H9 (cell line): Measurements from ENCODE around the gene NENF. TPM values are rescaled to one million over a fixed set of nuclear protein-coding genes. Genes with fewer than 3 reads are reported as not detected.

Experiments
- DNase-seq: peaks from one replicate; pipeline ENCODE4 v3.0.0-alpha.2; 2017
- H2AFZ ChIP-seq: one replicate; pipeline ENCODE4 v1.6.1; 2013; ENCODE audit warnings: mild to moderate bottlenecking, low read length, control low read depth, moderate library complexity
- H2AK5ac ChIP-seq: 2 replicates; pipeline ENCODE4 v1.6.1; 2013; ENCODE audit warnings: low read length, control low read depth, mixed read lengths; ENCODE audit not compliant: insufficient read length
- H2BK120ac ChIP-seq: one replicate; pipeline ENCODE4 v1.6.1; 2013; ENCODE audit warnings: low read depth, mild to moderate bottlenecking, low read length, control low read depth, inconsistent platforms; ENCODE audit not compliant: poor library complexity, severe bottlenecking
- H2BK12ac ChIP-seq: 2 replicates; pipeline ENCODE4 v1.6.1; 2013; ENCODE audit warnings: low read length, control low read depth, mixed read lengths, low read depth; ENCODE audit not compliant: insufficient read length
- H2BK15ac ChIP-seq: 2 replicates; pipeline ENCODE4 v1.6.1; 2013; ENCODE audit warnings: low read depth, low read length, control low read depth
- H2BK20ac ChIP-seq: one replicate; pipeline ENCODE4 v1.6.1; 2013; ENCODE audit warnings: low read depth, mild to moderate bottlenecking, low read length, control low read depth, inconsistent platforms; ENCODE audit not compliant: poor library complexity, severe bottlenecking
- H2BK5ac ChIP-seq: 2 replicates; pipeline ENCODE4 v1.6.1; 2013; ENCODE audit warnings: low read length, control low read depth, mixed read lengths; ENCODE audit not compliant: insufficient read length
- H3K14ac ChIP-seq: 2 replicates; pipeline ENCODE4 v1.6.1; 2013; ENCODE audit warnings: low read length, control low read depth; ENCODE audit not compliant: insufficient read depth
- H3K18ac ChIP-seq: 2 replicates; pipeline ENCODE4 v1.6.1; 2013; ENCODE audit warnings: low read depth, mild to moderate bottlenecking, mixed read lengths, low read length, control low read depth; ENCODE audit not compliant: insufficient read length
- H3K23ac ChIP-seq: 2 replicates; pipeline ENCODE4 v1.6.1; 2013; ENCODE audit warnings: low read length, control low read depth, mixed read lengths, low read depth; ENCODE audit not compliant: insufficient read length
- H3K23me2 ChIP-seq: 2 replicates; pipeline ENCODE4 v1.6.1; 2013; ENCODE audit warnings: low read depth, mild to moderate bottlenecking, mixed read lengths, low read length, control low read depth; ENCODE audit not compliant: insufficient read length, poor library complexity, severe bottlenecking
- H3K27ac ChIP-seq: 2 replicates; pipeline ENCODE4 v1.5.1; 2013; ENCODE audit warnings: low read length, control low read depth, mixed read lengths, low read depth; ENCODE audit not compliant: insufficient read length
- H3K27me3 ChIP-seq: 2 replicates; pipeline ENCODE4 v1.6.1; 2013; ENCODE audit warnings: low read length, control low read depth, inconsistent platforms; ENCODE audit not compliant: insufficient read depth
- H3K4ac ChIP-seq: 2 replicates; pipeline ENCODE4 v1.6.1; 2013; ENCODE audit warnings: low read depth, mild to moderate bottlenecking, control low read depth, inconsistent platforms, low read length, moderate library complexity
- H3K4me1 ChIP-seq: 2 replicates; pipeline ENCODE4 v1.6.1; 2013; ENCODE audit warnings: low read length, control low read depth, inconsistent platforms; ENCODE audit not compliant: insufficient read depth
- H3K4me2 ChIP-seq: 2 replicates; pipeline ENCODE4 v1.6.1; 2013; ENCODE audit warnings: low read length, control low read depth, mixed read lengths; ENCODE audit not compliant: insufficient read length, insufficient read depth
- H3K56ac ChIP-seq: 2 replicates; pipeline ENCODE4 v1.6.1; 2013; ENCODE audit warnings: low read depth, mild to moderate bottlenecking, mixed read lengths, low read length, control low read depth; ENCODE audit not compliant: insufficient read length
- H3K79me1 ChIP-seq: 2 replicates; pipeline ENCODE4 v1.6.1; 2013; ENCODE audit warnings: low read depth, mild to moderate bottlenecking, moderate library complexity, low read length, control low read depth, inconsistent platforms; ENCODE audit not compliant: insufficient read depth, poor library complexity, severe bottlenecking
- H3K79me2 ChIP-seq: 2 replicates; pipeline ENCODE4 v1.6.1; 2013; ENCODE audit warnings: low read length, control low read depth, inconsistent platforms; ENCODE audit not compliant: insufficient read depth
- H3K9ac ChIP-seq: 2 replicates; pipeline ENCODE4 v1.6.1; 2013; ENCODE audit warnings: low read length, control low read depth, mixed read lengths; ENCODE audit not compliant: insufficient read length; ENCODE audit errors: extremely low read depth
- H3K9me3 ChIP-seq: one replicate; pipeline ENCODE4 v1.6.1; 2013; ENCODE audit warnings: low read depth, low read length, inconsistent platforms; ENCODE audit not compliant: control insufficient read depth
- H3T11ph ChIP-seq: one replicate; pipeline ENCODE4 v1.6.1; 2013; ENCODE audit warnings: mild to moderate bottlenecking, low read length, control low read depth, inconsistent platforms
- H4K20me1 ChIP-seq: one replicate; pipeline ENCODE4 v1.6.1; 2013; ENCODE audit not compliant: control insufficient read depth, insufficient read length, insufficient read depth
- H4K5ac ChIP-seq: 2 replicates; pipeline ENCODE4 v1.6.1; 2013; ENCODE audit warnings: low read depth, mild to moderate bottlenecking, mixed read lengths, low read length, control low read depth; ENCODE audit not compliant: insufficient read length
- H4K8ac ChIP-seq: replicated peaks from 2 replicates; pipeline ENCODE4 v1.6.1; 2013; ENCODE audit warnings: low read length, control low read depth, mixed read lengths, low read depth; ENCODE audit not compliant: insufficient read length
- H4K91ac ChIP-seq: 2 replicates; pipeline ENCODE4 v1.6.1; 2013; ENCODE audit warnings: low read depth, mild to moderate bottlenecking, moderate library complexity, mixed read lengths, low read length, control low read depth; ENCODE audit not compliant: insufficient read length
- H3K27ac Mint-ChIP-seq, 3 experiments: 2 replicates in 2 of 3; 3 replicates in 1 of 3; pipeline ENCODE4 v1.8.0; 2020 to 2021; ENCODE audit warnings: mixed read lengths in 3 of 3, mild to moderate bottlenecking in 1 of 3, moderate library complexity in 1 of 3
- H3K27me3 Mint-ChIP-seq: 2 replicates; pipeline ENCODE4 v1.8.0; 2021; ENCODE audit warnings: low read depth, mild to moderate bottlenecking, moderate library complexity, mixed read lengths
- H3K36me3 Mint-ChIP-seq, 3 experiments: 2 replicates in 2 of 3; 3 replicates in 1 of 3; pipeline ENCODE4 v1.8.0; 2020 to 2021; ENCODE audit warnings: low read depth in 3 of 3, mixed read lengths in 3 of 3; ENCODE audit not compliant: insufficient read depth in 1 of 3
- H3K4me1 Mint-ChIP-seq, 2 experiments: 2 replicates each; pipeline ENCODE4 v1.8.0; 2020; ENCODE audit warnings: mixed read lengths in 2 of 2
- H3K4me3 Mint-ChIP-seq, 2 experiments: 2 replicates in 1 of 2; 3 replicates in 1 of 2; pipeline ENCODE4 v1.8.0; 2020 to 2021; ENCODE audit warnings: mild to moderate bottlenecking in 2 of 2, mixed read lengths in 2 of 2, moderate library complexity in 1 of 2
- H3K9me3 Mint-ChIP-seq, 2 experiments: 2 replicates in 1 of 2; 3 replicates in 1 of 2; pipeline ENCODE4 v1.8.0; 2020; ENCODE audit warnings: mild to moderate bottlenecking in 2 of 2, mixed read lengths in 2 of 2, moderate library complexity in 1 of 2
- WGBS: extraction: QIAGEN DNeasy Blood & Tissue Kit; methylation state at CpG from one replicate; pipeline ENCODE4 v1.1.7; 2013; ENCODE audit warnings: missing lambda C conversion rate, low lambda C conversion rate, mixed read lengths; ENCODE audit not compliant: insufficient read length; ENCODE audit errors: extremely low coverage; 5-methylcytosine and 5-hydroxymethylcytosine counted together
- total RNA-seq: library from RNA; stranded (reverse); gene quantifications from 2 replicates; pipeline ENCODE4 v1.2.1, GENCODE V29; 2021
- TF ChIP-seq, protein P1 (sequence below): fragments of 200-600 bp; sonication (generic); conservative IDR thresholded peaks from 3 replicates; pipeline ENCODE4 v1.8.0; 2021; ENCODE audit warnings: antibody characterized with exemption, mild to moderate bottlenecking

Gene NENF
- total RNA-seq, 1 experiment from 2014 or later, result 28.3 TPM

GRCh38 chr1:212482006-212482636 lies 49.4 kb downstream of the NENF start:
- Mint-ChIP-seq H3K27me3 (peaks cover 2% of the 10 kb centered on the region), H3K9me3 (no peaks in the 10 kb centered on the region), H3K27ac (no peak overlapping the region), H3K36me3 (no peaks in the 10 kb centered on the region), H3K4me3 (no peak overlapping the region), H3K4me1 (peaks cover 15 to 23% of the 10 kb centered on the region in 2 experiments)
- H3K27me3 ChIP-seq, result no peaks in the 10 kb centered on the region
- H2BK20ac ChIP-seq, result no peak overlapping the region
- no peak overlapping the region for H3K4me2 ChIP-seq
- TF ChIP-seq, protein P1, sequence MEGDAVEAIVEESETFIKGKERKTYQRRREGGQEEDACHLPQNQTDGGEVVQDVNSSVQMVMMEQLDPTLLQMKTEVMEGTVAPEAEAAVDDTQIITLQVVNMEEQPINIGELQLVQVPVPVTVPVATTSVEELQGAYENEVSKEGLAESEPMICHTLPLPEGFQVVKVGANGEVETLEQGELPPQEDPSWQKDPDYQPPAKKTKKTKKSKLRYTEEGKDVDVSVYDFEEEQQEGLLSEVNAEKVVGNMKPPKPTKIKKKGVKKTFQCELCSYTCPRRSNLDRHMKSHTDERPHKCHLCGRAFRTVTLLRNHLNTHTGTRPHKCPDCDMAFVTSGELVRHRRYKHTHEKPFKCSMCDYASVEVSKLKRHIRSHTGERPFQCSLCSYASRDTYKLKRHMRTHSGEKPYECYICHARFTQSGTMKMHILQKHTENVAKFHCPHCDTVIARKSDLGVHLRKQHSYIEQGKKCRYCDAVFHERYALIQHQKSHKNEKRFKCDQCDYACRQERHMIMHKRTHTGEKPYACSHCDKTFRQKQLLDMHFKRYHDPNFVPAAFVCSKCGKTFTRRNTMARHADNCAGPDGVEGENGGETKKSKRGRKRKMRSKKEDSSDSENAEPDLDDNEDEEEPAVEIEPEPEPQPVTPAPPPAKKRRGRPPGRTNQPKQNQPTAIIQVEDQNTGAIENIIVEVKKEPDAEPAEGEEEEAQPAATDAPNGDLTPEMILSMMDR, result no peak
- H3K27ac ChIP-seq, result no peak overlapping the region
- H3K9me3 ChIP-seq, result no peaks in the 10 kb centered on the region
- no peak overlapping the region for H2BK5ac ChIP-seq
- no peaks in the 10 kb centered on the region for H3K79me2 ChIP-seq
- no peak overlapping the region for H2AK5ac ChIP-seq
- no peak overlapping the region for H3K9ac ChIP-seq
- WGBS, result no CpG with 5 or more reads among the region's 3 CpGs
- H3K79me1 ChIP-seq, result no peaks in the 10 kb centered on the region
- H4K20me1 ChIP-seq, result no peaks in the 10 kb centered on the region
- no peak overlapping the region for H2BK12ac ChIP-seq
- no peaks in the 10 kb centered on the region for H3K4me1 ChIP-seq
- H3K4ac ChIP-seq, result no peak overlapping the region
- H2AFZ ChIP-seq, result no peak overlapping the region
- no peak overlapping the region for H2BK15ac ChIP-seq
- DNase-seq, result no peak
- no peak overlapping the region for H2BK120ac ChIP-seq
- H3K23me2 ChIP-seq, result no peaks in the 10 kb centered on the region
- no peak overlapping the region for H4K5ac ChIP-seq
- H3K18ac ChIP-seq, result no peak overlapping the region
- H3K23ac ChIP-seq, result no peak overlapping the region
- no peak overlapping the region for H3K14ac ChIP-seq
- H4K91ac ChIP-seq, result no peak overlapping the region
- no peak overlapping the region for H4K8ac ChIP-seq
- no peak overlapping the region for H3K56ac ChIP-seq
- no peak overlapping the region for H3T11ph ChIP-seq
